Prostate gland (tissue), 2 donors: ENCODE results near the gene TRPV4. TPM values are rescaled to one million over a fixed set of nuclear protein-coding genes. Genes with fewer than 3 reads are reported as not detected.

ENCODE experiments used
- DNase-seq: peaks from one replicate; pipeline ENCODE4 v3.0.0-alpha.2; 2019; ENCODE audit warnings: low spot score
- H3K27ac ChIP-seq, 2 donors: fragments of 200-600 bp; sonication (generic); 2 replicates each; pipeline ENCODE4 v1.5.1; 2017 to 2019
- H3K27me3 ChIP-seq: fragments of 200-600 bp; sonication (generic); replicated peaks from 2 replicates; pipeline ENCODE4 v1.5.1; 2019; ENCODE audit not compliant: insufficient read depth
- H3K36me3 ChIP-seq, 2 donors: fragments of 200-600 bp; sonication (generic); 1 replicate in 1 of 2; 2 replicates in 1 of 2; pipeline versions ENCODE4 v1.5.1 to v1.8.1; 2017 to 2019
- H3K4me1 ChIP-seq: fragments of 200-600 bp; sonication (generic); replicated peaks from 2 replicates; pipeline ENCODE4 v1.5.1; 2019
- H3K4me3 ChIP-seq, 2 donors: fragments of 200-600 bp; sonication (generic); 2 replicates each; pipeline ENCODE4 v1.5.1; 2017 to 2019
- H3K9me3 ChIP-seq: fragments of 200-600 bp; sonication (generic); 2 replicates; pipeline ENCODE4 v1.5.1; 2017
- CTCF ChIP-seq, 4 experiments: fragments of 200-600 bp in 2 of 4; fragments of 450-650 bp in 2 of 4; sonication (generic) in 2 of 4; IDR thresholded peaks; 1 replicate in 3 of 4; 2 replicates in 1 of 4; pipeline ENCODE4 v1.5.1; 2016 to 2019; ENCODE audit warnings: antibody characterized with exemption in 4 of 4, mild to moderate bottlenecking in 2 of 4, moderate library complexity in 2 of 4
- POLR2A ChIP-seq: fragments of 450-650 bp; IDR thresholded peaks from one replicate; pipeline ENCODE4 v1.6.1; 2016; ENCODE audit warnings: antibody characterized with exemption, mild to moderate bottlenecking
- POLR2AphosphoS5 ChIP-seq: sonication (generic); formaldehyde crosslinking; IDR thresholded peaks from one replicate; pipeline ENCODE4 v1.6.1; 2017; ENCODE audit warnings: antibody characterized with exemption
- WGBS: methylation state at CpG from one replicate; pipeline ENCODE4 v1.1.5; 2018; 5-methylcytosine and 5-hydroxymethylcytosine counted together
- intact Hi-C: fragments of 100-400 bp; cut with DNase I; formaldehyde crosslinking; loops from one replicate; pipeline ENCODE4 v1.14.2; 2022
- total RNA-seq, 2 donors: library from RNA; depleted of rRNA; stranded (reverse); fragments of >200 nt; gene quantifications; one replicate each; pipeline ENCODE4 v1.1.0, GENCODE V29; 2016

TRPV4 gene
- total RNA-seq, 2 donors from 2014 or later, result 4.6 to 8.0 TPM

- H3K4me1 ChIP-seq, result peaks cover 3% of the 10 kb centered on the region
- TF ChIP-seq POLR2A (no peak), POLR2AphosphoS5 (no peak), CTCF (IDR thresholded peaks at IDR 0.05) (no peak)
- 89% methylated on average over 8 of the region's 8 CpGs for WGBS
These were observed 8.5 kb downstream of the TRPV4 start for GRCh38 chr12:109824731-109825130.

GRCh38 chr12:109822951-109823411 is 10.2 kb downstream of the TRPV4 start:
- peak; percentile 85 for DNase-seq
- peak overlapping the region; percentile 43 to 50 for H3K27ac ChIP-seq
- intact Hi-C loops, result no loop called here

More at GRCh38 chr12:109824731-109825130, 8.5 kb downstream of the TRPV4 start:
- no peaks in the 10 kb centered on the region for H3K27me3 ChIP-seq
- DNase-seq, result no peak
- intact Hi-C loops, result no loop called here
- H3K27ac ChIP-seq, result no peak overlapping the region
- no peaks in the 10 kb centered on the region for H3K36me3 ChIP-seq
- H3K4me3 ChIP-seq, result no peak overlapping the region
- no peaks in the 10 kb centered on the region for H3K9me3 ChIP-seq

GRCh38 chr12:109822416-109822815 is 10.8 kb downstream of the TRPV4 start:
- no peak for DNase-seq
- no peak for TF ChIP-seq POLR2AphosphoS5
- no peak for TF ChIP-seq CTCF (IDR thresholded peaks at IDR 0.05)
- TF ChIP-seq POLR2A, result no peak
- H3K27ac ChIP-seq, result peak overlapping the region; percentile 43 to 50
- intact Hi-C loops, result no loop called here
- no peaks in the 10 kb centered on the region for H3K4me1 ChIP-seq
- H3K9me3 ChIP-seq, result no peaks in the 10 kb centered on the region
- no peak overlapping the region for H3K4me3 ChIP-seq
- no peaks in the 10 kb centered on the region for H3K27me3 ChIP-seq
- WGBS, result 60% methylated on average over 7 of the region's 7 CpGs
- no peaks in the 10 kb centered on the region for H3K36me3 ChIP-seq

More at GRCh38 chr12:109822951-109823411, 10.2 kb downstream of the TRPV4 start:
- Histone ChIP-seq H3K4me3 (no peak overlapping the region), H3K9me3 (no peaks in the 10 kb centered on the region), H3K27me3 (no peaks in the 10 kb centered on the region), H3K4me1 (no peaks in the 10 kb centered on the region), H3K36me3 (no peaks in the 10 kb centered on the region)
- 37% methylated on average over 11 of the region's 15 CpGs for WGBS
- peak; percentile 77 for TF ChIP-seq POLR2AphosphoS5
- no peak for TF ChIP-seq CTCF (IDR thresholded peaks at IDR 0.05)
- TF ChIP-seq POLR2A, result peak; percentile 3

- no peak for TF ChIP-seq POLR2A
- no peak for TF ChIP-seq POLR2AphosphoS5
- no peak for TF ChIP-seq CTCF (IDR thresholded peaks at IDR 0.05)
- no peaks in the 10 kb centered on the region for H3K4me1 ChIP-seq
- intact Hi-C loops, result no loop called here
- H3K4me3 ChIP-seq, result no peak overlapping the region
- no peaks in the 10 kb centered on the region for H3K9me3 ChIP-seq
- no peaks in the 10 kb centered on the region for H3K27me3 ChIP-seq
- peak overlapping the region; percentile 43 to 50 for H3K27ac ChIP-seq
- no peak for DNase-seq
- H3K36me3 ChIP-seq, result no peaks in the 10 kb centered on the region
These were observed 11.2 kb downstream of the TRPV4 start for GRCh38 chr12:109821968-109822367.

- intact Hi-C loops, result no loop called here
- Histone ChIP-seq H3K27ac (peak overlapping the region; percentile 54 to 59), H3K9me3 (no peaks in the 10 kb centered on the region), H3K4me3 (no peak overlapping the region), H3K4me1 (no peaks in the 10 kb centered on the region), H3K36me3 (no peaks in the 10 kb centered on the region), H3K27me3 (no peaks in the 10 kb centered on the region)
- TF ChIP-seq POLR2AphosphoS5, result peak; percentile 83
- no peak for TF ChIP-seq CTCF (IDR thresholded peaks at IDR 0.05)
- peak; percentile 85 for DNase-seq
- 33% methylated on average over 16 of the region's 16 CpGs for WGBS
These were observed 12.3 kb downstream of the TRPV4 start for GRCh38 chr12:109820816-109821381.
